Mesenchymal stem cell (in vitro differentiated cells and primary cell): ENCODE results near the gene ARPIN.

ENCODE experiments used
- DNase-seq: peaks from one replicate; pipeline ENCODE4 v3.0.0-alpha.2; 2013
- H2AFZ ChIP-seq: one replicate; pipeline ENCODE4 v1.6.1; 2013; ENCODE audit warnings: low read depth, mild to moderate bottlenecking, control low read depth, inconsistent platforms, low read length, moderate library complexity
- H2AK5ac ChIP-seq: 2 replicates; pipeline ENCODE4 v1.6.1; 2013; ENCODE audit warnings: low read length, moderate library complexity, mild to moderate bottlenecking, inconsistent platforms; ENCODE audit not compliant: severe bottlenecking
- H2BK120ac ChIP-seq: one replicate; pipeline ENCODE4 v1.6.1; 2013; ENCODE audit warnings: low read depth, mild to moderate bottlenecking, inconsistent platforms, low read length, moderate library complexity
- H2BK12ac ChIP-seq, 2 experiments: one replicate each; pipeline ENCODE4 v1.6.1; 2013; ENCODE audit warnings: inconsistent platforms in 2 of 2, low read length in 2 of 2, mild to moderate bottlenecking in 2 of 2, moderate library complexity in 2 of 2, control low read depth in 1 of 2
- H2BK15ac ChIP-seq: one replicate; pipeline ENCODE4 v1.6.1; 2013; ENCODE audit warnings: mild to moderate bottlenecking, low read depth, inconsistent platforms; ENCODE audit not compliant: poor library complexity, severe bottlenecking
- H2BK5ac ChIP-seq: 2 replicates; pipeline ENCODE4 v1.6.1; 2013; ENCODE audit warnings: low read depth, mild to moderate bottlenecking, low read length, control low read depth, inconsistent platforms; ENCODE audit not compliant: poor library complexity, severe bottlenecking
- H3K14ac ChIP-seq, 2 experiments: one replicate each; pipeline ENCODE4 v1.6.1; 2013; ENCODE audit warnings: inconsistent platforms in 2 of 2, low read length in 2 of 2, control low read depth in 1 of 2, mild to moderate bottlenecking in 1 of 2, moderate library complexity in 1 of 2
- H3K18ac ChIP-seq, 2 experiments: one replicate each; pipeline ENCODE4 v1.6.1; 2013; ENCODE audit warnings: inconsistent platforms in 2 of 2, low read length in 2 of 2, control low read depth in 1 of 2, low read depth in 1 of 2, mild to moderate bottlenecking in 1 of 2
- H3K23ac ChIP-seq, 2 experiments: one replicate each; pipeline ENCODE4 v1.6.1; 2013; ENCODE audit warnings: inconsistent platforms in 2 of 2, low read length in 2 of 2, mild to moderate bottlenecking in 2 of 2, moderate library complexity in 2 of 2, control low read depth in 1 of 2
- H3K27ac ChIP-seq: 2 replicates; pipeline ENCODE4 v1.5.1; 2013; ENCODE audit warnings: mild to moderate bottlenecking, moderate library complexity, low read length, control low read depth, inconsistent platforms; ENCODE audit not compliant: poor library complexity, severe bottlenecking
- H3K27me3 ChIP-seq, 2 experiments: 2 replicates each; pipeline versions ENCODE4 v1.6.1 to v1.7.0; 2013; ENCODE audit warnings: low read length in 2 of 2, mild to moderate bottlenecking in 2 of 2, moderate library complexity in 2 of 2, control low read depth in 1 of 2, inconsistent platforms in 1 of 2; ENCODE audit not compliant: control insufficient read depth in 1 of 2, insufficient read depth in 1 of 2
- H3K36me3 ChIP-seq, 2 experiments: 2 replicates each; pipeline versions ENCODE4 v1.6.1 to v1.7.0; 2013; ENCODE audit warnings: low read length in 2 of 2, control low read depth in 1 of 2, inconsistent platforms in 1 of 2, low read depth in 1 of 2, mild to moderate bottlenecking in 1 of 2; ENCODE audit not compliant: insufficient read depth in 2 of 2, control insufficient read depth in 1 of 2
- H3K4ac ChIP-seq, 2 experiments: one replicate each; pipeline ENCODE4 v1.6.1; 2013; ENCODE audit warnings: inconsistent platforms in 2 of 2, low read length in 2 of 2, mild to moderate bottlenecking in 2 of 2, moderate library complexity in 2 of 2, control low read depth in 1 of 2, low read depth in 1 of 2
- H3K4me1 ChIP-seq: 2 replicates; pipeline ENCODE4 v1.6.1; 2013; ENCODE audit warnings: low read depth, low read length, control low read depth; ENCODE audit not compliant: control insufficient read depth, insufficient read depth
- H3K4me2 ChIP-seq: 2 replicates; pipeline ENCODE4 v1.6.1; 2013; ENCODE audit warnings: low read length, mild to moderate bottlenecking, inconsistent platforms; ENCODE audit not compliant: poor library complexity, severe bottlenecking
- H3K4me3 ChIP-seq, 2 experiments: 2 replicates each; pipeline versions ENCODE4 v1.5.1 to v1.7.0; 2013; ENCODE audit warnings: low read length in 2 of 2, mild to moderate bottlenecking in 2 of 2, control low read depth in 1 of 2, low read depth in 1 of 2; ENCODE audit not compliant: insufficient read depth in 1 of 2
- H3K79me1 ChIP-seq: replicated peaks from 2 replicates; pipeline ENCODE4 v1.6.1; 2013; ENCODE audit warnings: mild to moderate bottlenecking, control low read depth, low read length, inconsistent platforms; ENCODE audit not compliant: poor library complexity, severe bottlenecking
- H3K9ac ChIP-seq: 2 replicates; pipeline ENCODE4 v1.7.0; 2013; ENCODE audit warnings: mild to moderate bottlenecking, low read length, moderate library complexity
- H3K9me3 ChIP-seq: 2 replicates; pipeline ENCODE4 v1.7.0; 2013; ENCODE audit warnings: mild to moderate bottlenecking, low read length; ENCODE audit not compliant: control insufficient read depth
- H4K8ac ChIP-seq: one replicate; pipeline ENCODE4 v1.6.1; 2013; ENCODE audit warnings: inconsistent platforms, mild to moderate bottlenecking, low read length, moderate library complexity
- H4K91ac ChIP-seq: one replicate; pipeline ENCODE4 v1.6.1; 2013; ENCODE audit warnings: mild to moderate bottlenecking, low read length, inconsistent platforms
- WGBS: methylation state at CpG from one replicate; pipeline ENCODE4 v1.1.7; 2013; ENCODE audit warnings: mixed read lengths; 5-methylcytosine and 5-hydroxymethylcytosine counted together

Gene ARPIN

GRCh38 chr15:89877083-89877425, 35.7 kb downstream of the ARPIN start:
- WGBS = 94% methylated on average over 2 of the region's 2 CpGs

DNA sequence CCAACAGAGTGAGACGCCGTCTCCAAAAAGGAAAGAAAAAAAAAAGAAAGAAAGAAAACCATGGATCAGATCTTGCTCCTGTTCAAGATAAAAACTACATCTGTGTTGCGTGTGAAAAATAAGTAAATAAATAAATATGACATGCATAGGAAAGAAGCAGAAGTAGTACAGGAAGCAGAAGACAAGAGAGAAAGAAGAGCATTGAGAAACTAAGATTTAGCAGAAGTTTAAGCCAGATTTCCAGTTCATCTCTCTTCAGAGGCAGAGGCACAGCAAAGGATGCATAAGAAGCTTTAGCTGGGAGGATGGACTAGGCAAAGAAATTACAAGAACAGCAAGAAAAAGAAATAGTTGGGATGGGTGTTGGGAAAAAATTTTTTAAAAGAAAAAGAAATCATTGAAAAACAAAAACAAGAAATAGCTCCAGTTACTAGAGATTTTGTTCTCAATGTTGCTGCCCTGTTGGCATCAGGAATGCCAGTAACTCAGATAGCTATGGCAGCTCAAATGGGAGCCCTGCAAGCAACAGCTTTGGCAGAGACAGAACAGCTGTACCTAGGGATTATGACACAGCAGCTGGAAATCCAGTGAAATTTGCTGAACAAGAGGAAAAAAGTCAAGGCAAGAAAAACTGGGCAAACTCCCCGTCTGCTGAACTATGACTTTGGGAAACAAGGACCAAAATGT, 36.2 kb downstream of the ARPIN start:
- H3K9ac ChIP-seq = peak overlapping the region; percentile 47
- H3K79me1 ChIP-seq = peaks cover 7% of the 10 kb centered on the region
- H3K27ac ChIP-seq = no peak overlapping the region
- H3K9me3 ChIP-seq = no peaks in the 10 kb centered on the region
- H2AK5ac ChIP-seq = no peak overlapping the region
- no peak overlapping the region for H2BK15ac ChIP-seq
- no peak overlapping the region for H2BK5ac ChIP-seq
- no peaks in the 10 kb centered on the region for H3K4me1 ChIP-seq
- no peak overlapping the region for H2AFZ ChIP-seq
- H3K23ac ChIP-seq = no peak overlapping the region
- H2BK120ac ChIP-seq = no peak overlapping the region
- H2BK12ac ChIP-seq = no peak overlapping the region
- no peak for DNase-seq
- H3K4me3 ChIP-seq = no peak overlapping the region
- H3K18ac ChIP-seq = no peak overlapping the region
- H3K27me3 ChIP-seq = no peaks in the 10 kb centered on the region
- no peak overlapping the region for H3K4ac ChIP-seq
- peaks cover 20 to 50% of the 10 kb centered on the region in 2 experiments for H3K36me3 ChIP-seq
- H4K8ac ChIP-seq = no peak overlapping the region
- 97% methylated on average over 4 of the region's 4 CpGs for WGBS
- H3K4me2 ChIP-seq = no peak overlapping the region
- H4K91ac ChIP-seq = no peak overlapping the region
- H3K14ac ChIP-seq = no peak overlapping the region

More at GRCh38 chr15:89877083-89877425, 35.7 kb downstream of the ARPIN start:
- H2BK5ac ChIP-seq = no peak overlapping the region
- no peak overlapping the region for H3K18ac ChIP-seq
- no peak overlapping the region for H4K91ac ChIP-seq
- H3K14ac ChIP-seq = no peak overlapping the region
- no peak overlapping the region for H3K4ac ChIP-seq
- no peak overlapping the region for H3K27ac ChIP-seq
- H2BK12ac ChIP-seq = no peak overlapping the region
- no peak for DNase-seq
- H2AFZ ChIP-seq = no peak overlapping the region
- no peak overlapping the region for H4K8ac ChIP-seq
- no peak overlapping the region for H3K9ac ChIP-seq
- no peak overlapping the region for H3K23ac ChIP-seq
- no peaks in the 10 kb centered on the region for H3K9me3 ChIP-seq
- no peak overlapping the region for H3K4me2 ChIP-seq
- no peak overlapping the region for H2BK15ac ChIP-seq
- no peak overlapping the region for H3K4me3 ChIP-seq
- H2AK5ac ChIP-seq = no peak overlapping the region
- H3K36me3 ChIP-seq = peaks cover 21 to 51% of the 10 kb centered on the region in 2 experiments
- H3K27me3 ChIP-seq = no peaks in the 10 kb centered on the region
- H2BK120ac ChIP-seq = no peak overlapping the region
- H3K79me1 ChIP-seq = peaks cover 5% of the 10 kb centered on the region
- H3K4me1 ChIP-seq = no peaks in the 10 kb centered on the region

GRCh38 chr15:89875741-89876140, 37.0 kb downstream of the ARPIN start:
- no peak overlapping the region for H3K27ac ChIP-seq

DNA sequence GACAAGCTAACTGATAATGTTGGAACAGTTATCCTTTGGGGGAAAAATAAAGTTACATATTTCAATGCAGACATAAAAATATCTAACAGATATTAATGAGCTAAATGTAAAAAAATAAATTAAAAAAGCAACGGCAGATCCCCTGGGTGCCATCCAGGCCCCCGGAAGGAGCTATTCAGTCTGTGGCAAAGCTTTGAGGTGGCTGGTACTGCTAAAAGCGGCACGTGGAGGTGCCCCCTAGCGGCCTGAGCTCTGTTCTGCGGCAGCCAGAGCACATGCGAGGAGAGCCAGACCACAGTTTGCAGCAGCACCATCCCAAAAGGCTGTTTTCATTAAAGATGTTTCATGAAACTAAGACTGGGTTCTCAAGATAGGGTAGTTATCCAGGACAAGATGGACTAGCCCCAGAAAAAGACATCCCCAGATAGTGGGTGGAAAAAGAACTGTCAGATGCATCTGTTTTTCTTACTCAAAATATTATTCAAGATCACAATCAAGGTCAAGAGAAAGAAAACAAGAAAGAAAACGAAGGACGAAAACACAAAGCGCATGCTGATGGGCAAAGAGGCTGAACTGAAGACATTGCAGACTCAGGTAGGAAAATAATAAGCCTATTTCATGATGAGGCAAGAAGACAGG, 37.7 kb downstream of the ARPIN start:
- Histone ChIP-seq H3K27ac (no peak overlapping the region), H4K8ac (no peak overlapping the region), H3K79me1 (peaks cover 10% of the 10 kb centered on the region), H2AFZ (no peak overlapping the region), H3K14ac (no peak overlapping the region), H3K4me3 (no peak overlapping the region), H2BK5ac (no peak overlapping the region), H3K23ac (no peak overlapping the region), H2AK5ac (no peak overlapping the region), H3K4me2 (no peak overlapping the region), H3K9ac (peak overlapping the region; percentile 49), H4K91ac (no peak overlapping the region), H3K4ac (no peak overlapping the region), H3K4me1 (no peaks in the 10 kb centered on the region), H3K36me3 (peaks cover 20 to 52% of the 10 kb centered on the region in 2 experiments), H3K9me3 (no peaks in the 10 kb centered on the region), H2BK120ac (no peak overlapping the region), H2BK15ac (no peak overlapping the region), H2BK12ac (no peak overlapping the region), H3K18ac (no peak overlapping the region), H3K27me3 (no peaks in the 10 kb centered on the region)
- peak; percentile 67 for DNase-seq
- 30% methylated on average over 10 of the region's 10 CpGs for WGBS

More at GRCh38 chr15:89875741-89876140, 37.0 kb downstream of the ARPIN start:
- Histone ChIP-seq H2BK15ac (no peak overlapping the region), H3K79me1 (peaks cover 7% of the 10 kb centered on the region), H2BK120ac (no peak overlapping the region), H2AFZ (no peak overlapping the region), H2AK5ac (no peak overlapping the region), H4K8ac (peak overlapping the region; percentile 42), H3K4ac (no peak overlapping the region), H3K4me1 (no peaks in the 10 kb centered on the region), H3K4me2 (no peak overlapping the region), H4K91ac (no peak overlapping the region), H3K14ac (no peak overlapping the region), H2BK5ac (no peak overlapping the region), H3K36me3 (peaks cover 20 to 50% of the 10 kb centered on the region in 2 experiments), H3K9me3 (no peaks in the 10 kb centered on the region), H3K18ac (no peak overlapping the region), H3K4me3 (no peak overlapping the region), H2BK12ac (no peak overlapping the region), H3K9ac (peak overlapping the region; percentile 49), H3K27me3 (no peaks in the 10 kb centered on the region), H3K23ac (no peak overlapping the region)
- no peak for DNase-seq
- 94% methylated on average over 6 of the region's 6 CpGs for WGBS
